SU-DHL-6 (cell line): ENCODE measurements around the gene CNPY3.

ENCODE experiments used
- H2AFZ ChIP-seq: fragments of 200-600 bp; sonication (generic); 2 replicates; pipeline ENCODE4 v1.6.1; 2014; ENCODE audit warnings: low read depth, mild to moderate bottlenecking, moderate library complexity, mixed read lengths, antibody characterized with exemption, low read length; ENCODE audit not compliant: severe bottlenecking
- H3F3A ChIP-seq: fragments of 200-600 bp; shearing (Covaris generic); 2 replicates; pipeline ENCODE4 v1.6.0; 2016; ENCODE audit warnings: antibody characterized with exemption, mild to moderate bottlenecking; ENCODE audit not compliant: insufficient read depth
- H3K27ac ChIP-seq: fragments of 200-600 bp; sonication (generic); 2 replicates; pipeline ENCODE4 v1.5.1; 2016; ENCODE audit warnings: low read depth, mild to moderate bottlenecking, low read length, moderate library complexity, mixed read lengths
- H3K27me3 ChIP-seq: fragments of 200-600 bp; sonication (generic), shearing (Covaris generic); 2 replicates; pipeline ENCODE4 v1.6.0; 2014; ENCODE audit warnings: mild to moderate bottlenecking, low read length
- H3K36me3 ChIP-seq: fragments of 200-600 bp; sonication (generic); 2 replicates; pipeline ENCODE4 v1.6.1; 2014; ENCODE audit warnings: mild to moderate bottlenecking, low read length, mixed read lengths
- H3K4me2 ChIP-seq: fragments of 300-600, 200-600 bp; shearing (Covaris generic), sonication (generic); 2 replicates; pipeline ENCODE4 v1.6.0; 2014; ENCODE audit warnings: low read length, low read depth, mild to moderate bottlenecking; ENCODE audit not compliant: poor library complexity, severe bottlenecking
- H3K4me3 ChIP-seq: fragments of 200-600 bp; sonication (generic); 2 replicates; pipeline ENCODE4 v1.5.1; 2014; ENCODE audit warnings: antibody characterized with exemption, low read length, mild to moderate bottlenecking, mixed read lengths; ENCODE audit not compliant: insufficient read depth, poor library complexity, severe bottlenecking
- H3K79me2 ChIP-seq: fragments of 200-600 bp; sonication (generic); 2 replicates; pipeline ENCODE4 v1.6.1; 2014; ENCODE audit warnings: mild to moderate bottlenecking, low read length, moderate library complexity; ENCODE audit not compliant: insufficient read depth
- H3K9ac ChIP-seq: fragments of 200-600 bp; sonication (generic); 2 replicates; pipeline ENCODE4 v1.7.0; 2014; ENCODE audit warnings: mild to moderate bottlenecking, low read length
- H3K9me2 ChIP-seq: fragments of 200-600 bp; sonication (generic); replicated peaks from 2 replicates; pipeline ENCODE4 v1.6.1; 2014; ENCODE audit warnings: low read length; ENCODE audit not compliant: insufficient read depth
- H3K9me3 ChIP-seq: fragments of 200-600 bp; sonication (generic); 2 replicates; pipeline ENCODE4 v1.6.1; 2014; ENCODE audit warnings: low read length, mixed read lengths; ENCODE audit not compliant: insufficient read depth
- H4K20me1 ChIP-seq: fragments of 200-600 bp; sonication (generic); 2 replicates; pipeline ENCODE4 v1.6.1; 2014; ENCODE audit warnings: low read depth, mild to moderate bottlenecking, antibody characterized with exemption, low read length, moderate library complexity, mixed read lengths
- CTCF ChIP-seq: fragments of 200-600 bp; sonication (generic); IDR thresholded peaks from one replicate; pipeline ENCODE4 v1.5.1; 2017; ENCODE audit warnings: antibody characterized with exemption, mild to moderate bottlenecking, low read length, moderate library complexity; ENCODE audit not compliant: insufficient read depth, poor library complexity, severe bottlenecking
- EZH2phosphoT487 ChIP-seq: fragments of 200-600 bp; sonication (generic), shearing (Covaris generic); conservative IDR thresholded peaks from 2 replicates; pipeline ENCODE4 v1.6.1; 2018; ENCODE audit warnings: mild to moderate bottlenecking, antibody characterized with exemption, low read length, moderate library complexity, mixed read lengths

Gene CNPY3

DNA sequence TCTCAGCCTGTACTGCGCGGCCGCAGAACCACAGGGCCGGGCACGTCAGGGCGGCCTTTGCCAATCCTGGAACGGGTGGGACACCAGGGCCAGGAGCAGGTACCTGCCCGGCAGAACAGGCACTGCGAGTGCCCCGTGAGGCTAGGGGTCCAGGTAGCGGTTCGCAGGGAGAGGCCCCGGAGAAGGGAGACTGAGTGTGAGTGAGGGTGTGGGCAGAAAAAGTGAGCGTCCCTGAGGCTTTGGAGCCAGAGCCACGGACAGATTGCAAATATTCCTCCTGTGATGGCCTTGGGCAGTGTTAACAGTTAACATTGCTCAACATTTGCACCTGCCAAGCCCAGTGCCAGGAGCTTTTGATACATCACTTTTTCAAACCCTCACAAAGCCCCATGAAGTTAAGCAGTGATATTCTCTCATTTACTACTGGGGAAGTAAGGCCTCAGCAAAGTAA, 31.8 kb downstream of the CNPY3 start:
- no peak overlapping the region for H3K27ac ChIP-seq
- no peaks in the 10 kb centered on the region for H3K9me3 ChIP-seq
- H3K4me2 ChIP-seq = peak overlapping the region; percentile 52
- no peaks in the 10 kb centered on the region for H3K27me3 ChIP-seq
- TF ChIP-seq EZH2phosphoT487 = no peak
- H3F3A ChIP-seq = no peaks in the 10 kb centered on the region
- no peaks in the 10 kb centered on the region for H3K36me3 ChIP-seq
- H3K4me3 ChIP-seq = no peak overlapping the region
- no peak overlapping the region for H2AFZ ChIP-seq
- no peaks in the 10 kb centered on the region for H3K79me2 ChIP-seq
- H3K9me2 ChIP-seq = no peaks in the 10 kb centered on the region
- H3K9ac ChIP-seq = no peak overlapping the region
- H4K20me1 ChIP-seq = no peaks in the 10 kb centered on the region

GRCh38 chr6:42962096-42962495, 32.8 kb downstream of the CNPY3 start:
- no peaks in the 10 kb centered on the region for H3K79me2 ChIP-seq
- H3K9ac ChIP-seq = no peak overlapping the region
- TF ChIP-seq EZH2phosphoT487 (no peak), CTCF (no peak)
- H3K36me3 ChIP-seq = no peaks in the 10 kb centered on the region
- H4K20me1 ChIP-seq = no peaks in the 10 kb centered on the region
- no peak overlapping the region for H3K4me2 ChIP-seq
- no peaks in the 10 kb centered on the region for H3K9me3 ChIP-seq
- no peak overlapping the region for H3K27ac ChIP-seq
- no peak overlapping the region for H3K4me3 ChIP-seq
- no peaks in the 10 kb centered on the region for H3F3A ChIP-seq
- no peaks in the 10 kb centered on the region for H3K27me3 ChIP-seq
- no peak overlapping the region for H2AFZ ChIP-seq
- no peaks in the 10 kb centered on the region for H3K9me2 ChIP-seq

- H3K9me3 ChIP-seq = no peaks in the 10 kb centered on the region
- no peak overlapping the region for H3K27ac ChIP-seq
- H4K20me1 ChIP-seq = no peaks in the 10 kb centered on the region
- TF ChIP-seq CTCF (no peak), EZH2phosphoT487 (no peak)
- no peaks in the 10 kb centered on the region for H3F3A ChIP-seq
- H3K79me2 ChIP-seq = no peaks in the 10 kb centered on the region
- H3K9me2 ChIP-seq = no peaks in the 10 kb centered on the region
- no peak overlapping the region for H3K9ac ChIP-seq
- no peak overlapping the region for H2AFZ ChIP-seq
- no peak overlapping the region for H3K4me2 ChIP-seq
- no peak overlapping the region for H3K4me3 ChIP-seq
- no peaks in the 10 kb centered on the region for H3K36me3 ChIP-seq
- H3K27me3 ChIP-seq = no peaks in the 10 kb centered on the region
Measured at GRCh38 chr6:42962502-42963178, 33.4 kb downstream of the CNPY3 start.

DNA sequence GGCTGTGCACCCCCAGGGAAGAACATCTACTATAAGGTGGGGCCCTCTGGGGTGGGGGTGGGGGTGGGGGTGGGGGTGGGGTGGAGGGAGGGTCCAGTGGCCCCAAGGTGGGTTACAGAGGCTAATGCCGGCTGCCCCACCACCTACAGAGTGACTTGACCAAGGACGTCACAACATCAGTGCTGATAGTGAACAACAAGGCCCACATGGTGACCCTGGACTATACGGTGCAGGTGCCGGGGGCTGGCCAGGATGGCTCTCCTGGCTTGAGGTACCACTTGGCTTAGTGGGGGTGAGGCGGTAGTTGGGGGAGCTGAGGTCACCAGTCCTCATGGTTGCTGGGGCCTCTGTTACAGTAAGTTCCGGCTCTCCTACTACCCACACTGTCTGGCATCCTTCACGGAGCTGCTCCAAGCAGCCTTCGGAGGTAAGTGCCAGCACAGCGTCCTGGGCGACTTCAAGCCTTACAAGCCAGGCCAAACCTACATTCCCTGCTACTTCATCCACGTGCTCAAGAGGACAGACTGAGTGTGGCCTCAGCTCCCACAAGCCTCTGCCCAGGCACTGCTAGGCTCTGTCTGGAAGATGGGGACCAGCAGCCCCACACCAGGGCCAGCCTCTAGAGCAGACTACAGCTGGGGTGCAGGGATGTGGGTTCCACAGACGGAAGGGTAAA, 34.0 kb downstream of the CNPY3 start:
- Histone ChIP-seq H3K36me3 (no peaks in the 10 kb centered on the region), H3K4me3 (no peak overlapping the region), H3K4me2 (no peak overlapping the region), H4K20me1 (no peaks in the 10 kb centered on the region), H3K9me3 (no peaks in the 10 kb centered on the region), H2AFZ (no peak overlapping the region), H3K79me2 (no peaks in the 10 kb centered on the region), H3K27ac (no peak overlapping the region), H3K9ac (no peak overlapping the region), H3F3A (no peaks in the 10 kb centered on the region), H3K9me2 (no peaks in the 10 kb centered on the region), H3K27me3 (no peaks in the 10 kb centered on the region)
- TF ChIP-seq EZH2phosphoT487 (no peak), CTCF (no peak)
